Left lung (tissue), 10 donors: ENCODE data around the gene MRC1. TPM values are rescaled to one million over a fixed set of nuclear protein-coding genes. Genes with fewer than 3 reads are reported as not detected.
"Not testable (repeated sequence)": the region's sequence is repeated elsewhere in the genome, so short reads cannot be mapped to it uniquely, and the experiment has no call there.

Experiments used
- ATAC-seq: fragments of 200-7000 bp; cut with Tn5 transposase; one replicate; pipeline ENCODE4 v1.9.1; 2020; ENCODE audit warnings: moderate library complexity
- DNase-seq, 4 donors: peaks; one replicate each; pipeline ENCODE4 v3.0.0-alpha.2; 2013 to 2020
- H3K27ac ChIP-seq, 2 donors: fragments of 200-600 bp; sonication (generic) in 1 of 2; one replicate each; pipeline versions ENCODE4 v1.5.0 to v1.8.0; 2020 to 2021
- H3K27me3 ChIP-seq, 2 donors: fragments of 200-600 bp; sonication (generic) in 1 of 2; one replicate each; pipeline versions ENCODE4 v1.5.0 to v1.8.0; 2020 to 2021
- H3K36me3 ChIP-seq, 2 donors: fragments of 200-600 bp; sonication (generic) in 1 of 2; one replicate each; pipeline versions ENCODE4 v1.5.0 to v1.8.0; 2020 to 2021
- H3K4me1 ChIP-seq, 2 donors: fragments of 200-600 bp; one replicate each; pipeline ENCODE4 v1.8.0; 2021
- H3K4me3 ChIP-seq, 2 donors: fragments of 200-600 bp; sonication (generic) in 1 of 2; one replicate each; pipeline versions ENCODE4 v1.5.0 to v1.8.0; 2020 to 2021; ENCODE audit warnings: mild to moderate bottlenecking in 1 of 2
- H3K9me3 ChIP-seq, 2 donors: fragments of 200-600 bp; sonication (generic) in 1 of 2; one replicate each; pipeline versions ENCODE4 v1.5.0 to v1.8.0; 2020 to 2021
- intact Hi-C, 2 donors: fragments of 100-400 bp; cut with DNase I; formaldehyde crosslinking; loops; one replicate each; pipeline versions ENCODE4 v1.11.2 to v1.14.2; 2022
- polyA plus RNA-seq, 6 donors: library from polyadenylated mRNA; unstranded; fragments of 120-200 nt; gene quantifications; one replicate each; pipeline ENCODE4 v1.2.1, GENCODE V29; 2013; ENCODE audit not compliant: insufficient read length in 6 of 6
- total RNA-seq, 2 donors: library from RNA; stranded (reverse); fragmentation: NEBNext Ultra II Directional; extraction: Animal tissue kit (Norgen Biotek cat#: 25700); gene quantifications; one replicate each; pipeline ENCODE4 v1.2.1, GENCODE V29; 2021
- TF ChIP-seq, protein P1 (sequence below), 2 donors: fragments of 200-600 bp; sonication (generic) in 1 of 2; IDR thresholded peaks; one replicate each; pipeline versions ENCODE4 v1.5.0 to v1.8.0; 2021; ENCODE audit warnings: antibody characterized with exemption in 2 of 2
- donor health status: DM: no; HTN: yes; CAD: no.
- donor health status: DM: no; HTN: no; CAD: no.

MRC1 gene
- total and polyA plus RNA-seq, 8 donors = 17.6 to 301 (median 23.7) TPM

DNA sequence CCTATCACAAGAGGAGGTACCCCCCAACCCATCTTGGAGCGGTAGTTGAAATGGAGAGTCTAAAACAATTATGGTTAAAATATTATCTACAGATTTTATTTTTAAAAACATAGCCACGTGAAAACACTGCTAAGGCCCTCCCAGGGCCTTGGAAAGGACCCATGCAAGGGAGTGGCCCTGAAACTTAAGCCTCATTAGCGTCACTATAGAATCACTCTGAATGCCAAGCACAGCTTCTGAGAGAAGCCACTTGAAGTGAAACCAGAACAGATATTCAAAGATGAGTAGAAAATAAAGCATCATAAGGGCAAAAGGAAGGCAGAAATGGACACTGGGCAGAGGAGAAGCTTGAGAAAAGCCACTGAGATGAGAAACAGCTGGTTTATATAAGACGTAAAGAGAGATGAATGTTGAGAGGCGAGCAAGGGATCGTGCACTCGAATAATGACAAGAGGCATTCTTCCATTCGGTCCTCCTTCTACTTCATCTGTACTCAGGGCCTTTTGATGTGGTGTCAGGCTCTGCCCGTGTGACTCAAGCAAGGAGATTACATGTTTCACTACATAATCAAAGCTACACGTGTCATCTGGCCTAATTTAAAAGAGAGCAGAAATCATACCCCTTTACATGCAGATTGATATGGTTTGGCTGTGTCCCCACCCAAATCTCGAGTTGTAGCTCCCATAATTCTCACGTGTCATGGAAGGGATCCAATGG, 109.2 kb downstream of the MRC1 start:
- ATAC-seq = no peak
- Histone ChIP-seq H3K36me3 (no peaks in the 10 kb centered on the region), H3K27me3 (no peaks in the 10 kb centered on the region), H3K4me3 (no peak overlapping the region), H3K27ac (no peak overlapping the region), H3K9me3 (no peaks in the 10 kb centered on the region), H3K4me1 (no peaks in the 10 kb centered on the region)
- intact Hi-C loops = no loop called here
- peak in 1 of 4 donors; percentile 13 for DNase-seq
- TF ChIP-seq, protein P1, sequence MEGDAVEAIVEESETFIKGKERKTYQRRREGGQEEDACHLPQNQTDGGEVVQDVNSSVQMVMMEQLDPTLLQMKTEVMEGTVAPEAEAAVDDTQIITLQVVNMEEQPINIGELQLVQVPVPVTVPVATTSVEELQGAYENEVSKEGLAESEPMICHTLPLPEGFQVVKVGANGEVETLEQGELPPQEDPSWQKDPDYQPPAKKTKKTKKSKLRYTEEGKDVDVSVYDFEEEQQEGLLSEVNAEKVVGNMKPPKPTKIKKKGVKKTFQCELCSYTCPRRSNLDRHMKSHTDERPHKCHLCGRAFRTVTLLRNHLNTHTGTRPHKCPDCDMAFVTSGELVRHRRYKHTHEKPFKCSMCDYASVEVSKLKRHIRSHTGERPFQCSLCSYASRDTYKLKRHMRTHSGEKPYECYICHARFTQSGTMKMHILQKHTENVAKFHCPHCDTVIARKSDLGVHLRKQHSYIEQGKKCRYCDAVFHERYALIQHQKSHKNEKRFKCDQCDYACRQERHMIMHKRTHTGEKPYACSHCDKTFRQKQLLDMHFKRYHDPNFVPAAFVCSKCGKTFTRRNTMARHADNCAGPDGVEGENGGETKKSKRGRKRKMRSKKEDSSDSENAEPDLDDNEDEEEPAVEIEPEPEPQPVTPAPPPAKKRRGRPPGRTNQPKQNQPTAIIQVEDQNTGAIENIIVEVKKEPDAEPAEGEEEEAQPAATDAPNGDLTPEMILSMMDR (IDR thresholded peaks at IDR 0.05) = no peak

DNA sequence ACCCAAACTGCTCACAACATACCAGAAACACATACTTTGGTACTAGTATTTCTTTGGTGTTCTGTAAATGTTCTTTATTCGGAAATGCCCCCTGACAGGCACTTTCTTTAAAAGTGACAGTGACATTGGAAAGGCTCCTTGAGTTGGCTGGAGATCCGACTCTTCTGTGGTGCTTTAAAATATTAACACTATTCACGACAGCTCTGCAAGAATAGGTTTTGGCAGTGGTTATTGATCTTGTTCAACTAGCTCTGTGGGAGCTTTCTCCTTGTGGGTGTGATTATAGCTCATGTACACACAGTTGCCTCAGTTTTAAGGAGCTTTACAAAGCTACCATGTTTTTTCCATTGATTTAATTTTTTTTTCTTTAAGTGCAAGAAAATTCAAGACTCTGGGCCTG, 112.2 kb downstream of the MRC1 start:
- no peaks in the 10 kb centered on the region for H3K4me1 ChIP-seq
- ATAC-seq (no peak), DNase-seq (no peak)
- H3K9me3 ChIP-seq = no peaks in the 10 kb centered on the region
- intact Hi-C loops = no loop called here
- TF ChIP-seq, protein P1 (IDR thresholded peaks at IDR 0.05) = no peak
- H3K36me3 ChIP-seq = no peaks in the 10 kb centered on the region
- H3K27ac ChIP-seq = no peak overlapping the region
- no peak overlapping the region for H3K4me3 ChIP-seq
- no peaks in the 10 kb centered on the region for H3K27me3 ChIP-seq

DNA sequence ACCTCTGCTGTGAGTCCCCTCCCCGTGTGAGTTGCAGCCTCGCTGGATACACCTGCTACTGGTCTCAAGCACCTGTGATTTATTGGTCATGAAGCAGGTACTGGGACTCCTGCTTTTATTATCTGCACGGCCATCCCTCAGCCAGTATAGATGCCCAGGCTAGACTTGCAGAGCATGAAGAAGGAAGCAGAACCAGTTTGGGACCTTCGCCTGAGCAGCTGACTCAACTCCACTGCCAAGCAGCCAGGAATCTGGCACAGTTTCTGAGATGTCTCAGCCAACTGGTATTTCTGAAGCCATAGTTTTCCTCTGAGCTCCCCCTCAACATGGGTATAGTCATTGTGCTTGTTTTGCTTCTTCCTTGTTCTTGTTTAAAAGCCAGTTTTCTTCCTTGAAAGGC, 114.6 kb downstream of the MRC1 start:
- no peak overlapping the region for H3K4me3 ChIP-seq
- no peak overlapping the region for H3K27ac ChIP-seq
- DNase-seq = peak in 2 of 4 donors; percentile 19 to 37
- H3K36me3 ChIP-seq = no peaks in the 10 kb centered on the region
- H3K4me1 ChIP-seq = no peaks in the 10 kb centered on the region
- H3K9me3 ChIP-seq = no peaks in the 10 kb centered on the region
- ATAC-seq = peak; percentile 48
- intact Hi-C loops = no loop called here
- H3K27me3 ChIP-seq = no peaks in the 10 kb centered on the region
- TF ChIP-seq, protein P1 (IDR thresholded peaks at IDR 0.05) = no peak

DNA sequence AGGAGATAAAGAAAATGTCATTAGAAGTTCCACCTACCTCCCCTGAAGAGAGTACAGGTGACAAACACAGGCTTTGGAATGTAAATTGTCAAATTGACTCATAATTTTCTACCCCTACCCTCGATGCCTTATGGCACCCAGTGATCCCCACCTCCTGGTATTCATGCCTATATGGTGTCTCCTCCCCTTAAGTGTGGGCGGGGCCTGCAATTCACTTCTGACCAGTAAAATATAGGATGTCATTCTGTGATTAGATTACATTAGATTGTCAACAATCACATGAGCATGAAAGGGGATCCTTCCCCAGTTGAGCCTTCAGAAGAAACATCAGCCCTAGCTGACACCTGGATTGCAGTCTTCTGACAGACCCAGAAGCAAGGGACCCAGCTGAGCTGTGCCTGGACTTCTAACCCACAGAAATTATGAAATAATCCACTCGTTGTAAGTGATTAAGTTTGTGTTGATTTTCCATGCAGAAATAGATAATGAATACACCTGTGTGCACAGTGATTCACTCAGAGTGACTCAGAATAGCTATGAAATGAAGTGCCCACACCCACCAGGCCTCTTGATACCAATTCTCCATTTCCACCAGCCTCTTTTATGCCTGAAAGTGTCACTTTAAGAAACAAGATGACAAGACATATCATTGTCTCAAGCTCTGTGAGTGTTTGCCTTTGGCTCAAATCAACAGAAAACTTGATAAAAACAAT, 134.0 kb downstream of the MRC1 start:
- Histone ChIP-seq H3K9me3 (no peaks in the 10 kb centered on the region), H3K4me3 (no peak overlapping the region), H3K27ac (no peak overlapping the region), H3K27me3 (no peaks in the 10 kb centered on the region), H3K4me1 (no peaks in the 10 kb centered on the region), H3K36me3 (no peaks in the 10 kb centered on the region)
- intact Hi-C loops = no loop called here
- DNase-seq = no peak
- TF ChIP-seq, protein P1 (IDR thresholded peaks at IDR 0.05) = no peak
- no peak for ATAC-seq

DNA sequence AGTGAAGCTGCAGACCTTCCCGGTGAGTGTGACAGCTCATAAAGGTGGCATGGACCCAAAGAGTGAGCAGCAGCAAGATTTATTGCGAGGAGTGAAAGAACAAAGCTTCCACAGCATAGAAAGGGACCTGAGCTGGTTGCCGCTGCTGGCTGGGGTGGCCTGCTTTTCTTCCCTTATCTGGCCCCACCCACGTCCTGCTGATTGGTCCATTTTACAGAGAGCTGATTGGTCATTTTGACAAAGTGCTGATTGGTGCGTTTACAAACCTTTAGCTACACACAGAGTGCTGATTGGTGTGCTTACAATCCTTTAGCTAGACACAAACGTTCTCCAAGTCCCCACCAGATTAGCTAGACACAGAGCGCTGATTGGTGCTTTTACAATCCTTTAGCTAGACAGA, 141.1 kb downstream of the MRC1 start:
- DNase-seq, intact Hi-C loops, H3K4me1 ChIP-seq, H3K4me3 ChIP-seq, H3K9me3 ChIP-seq, H3K27me3 ChIP-seq, ATAC-seq, H3K27ac ChIP-seq, H3K36me3 ChIP-seq: not testable (repeated sequence)
